ENCODE results near the gene MORN1.

MORN1 gene

DNA sequence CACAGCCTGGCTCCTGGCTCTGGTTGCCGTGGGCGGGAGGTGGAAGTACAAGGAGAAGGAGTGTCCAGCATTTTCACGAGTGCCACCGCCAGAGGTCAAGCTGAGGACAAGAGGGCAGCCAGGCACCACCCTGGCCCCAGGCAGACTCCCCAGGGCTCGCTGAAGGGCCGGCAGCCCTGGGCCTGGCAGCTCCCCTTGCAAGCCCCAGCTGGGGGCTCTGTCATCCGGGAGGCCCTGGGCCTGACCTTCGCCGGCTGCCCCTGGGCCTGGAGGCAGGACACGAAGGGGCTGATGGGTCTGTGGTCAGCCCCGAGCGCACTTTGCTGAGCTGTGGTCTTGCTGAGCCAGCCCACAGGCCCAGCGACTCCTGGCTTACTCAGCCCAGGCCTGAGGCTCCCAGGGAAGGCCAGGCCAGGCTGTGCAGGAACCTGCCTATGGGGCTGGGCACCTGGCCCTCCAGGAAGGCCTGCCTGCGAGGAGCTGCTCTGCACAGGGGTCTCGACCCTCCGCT is 74.8 kb downstream of the MORN1 start:
- H3K27ac ChIP-seq: peak overlapping the region; percentile 88
- TF ChIP-seq, protein P1, sequence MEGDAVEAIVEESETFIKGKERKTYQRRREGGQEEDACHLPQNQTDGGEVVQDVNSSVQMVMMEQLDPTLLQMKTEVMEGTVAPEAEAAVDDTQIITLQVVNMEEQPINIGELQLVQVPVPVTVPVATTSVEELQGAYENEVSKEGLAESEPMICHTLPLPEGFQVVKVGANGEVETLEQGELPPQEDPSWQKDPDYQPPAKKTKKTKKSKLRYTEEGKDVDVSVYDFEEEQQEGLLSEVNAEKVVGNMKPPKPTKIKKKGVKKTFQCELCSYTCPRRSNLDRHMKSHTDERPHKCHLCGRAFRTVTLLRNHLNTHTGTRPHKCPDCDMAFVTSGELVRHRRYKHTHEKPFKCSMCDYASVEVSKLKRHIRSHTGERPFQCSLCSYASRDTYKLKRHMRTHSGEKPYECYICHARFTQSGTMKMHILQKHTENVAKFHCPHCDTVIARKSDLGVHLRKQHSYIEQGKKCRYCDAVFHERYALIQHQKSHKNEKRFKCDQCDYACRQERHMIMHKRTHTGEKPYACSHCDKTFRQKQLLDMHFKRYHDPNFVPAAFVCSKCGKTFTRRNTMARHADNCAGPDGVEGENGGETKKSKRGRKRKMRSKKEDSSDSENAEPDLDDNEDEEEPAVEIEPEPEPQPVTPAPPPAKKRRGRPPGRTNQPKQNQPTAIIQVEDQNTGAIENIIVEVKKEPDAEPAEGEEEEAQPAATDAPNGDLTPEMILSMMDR (conservative IDR thresholded peaks at IDR 0.05; ENCODE audit: low read depth): no peak
- POLR2A ChIA-PET (ENCODE audit: low non-redundant PET): no interaction called here
- DNase-seq (ENCODE audit: low spot score): no peak
- CTCF ChIA-PET: interaction anchor here (0.5 to 2.6 kb wide), 4 partner anchors 104 to 143 kb away, joined by 3 to 12 read pairs (median 4); partner anchors contain the start of gene FAAP20

DNA sequence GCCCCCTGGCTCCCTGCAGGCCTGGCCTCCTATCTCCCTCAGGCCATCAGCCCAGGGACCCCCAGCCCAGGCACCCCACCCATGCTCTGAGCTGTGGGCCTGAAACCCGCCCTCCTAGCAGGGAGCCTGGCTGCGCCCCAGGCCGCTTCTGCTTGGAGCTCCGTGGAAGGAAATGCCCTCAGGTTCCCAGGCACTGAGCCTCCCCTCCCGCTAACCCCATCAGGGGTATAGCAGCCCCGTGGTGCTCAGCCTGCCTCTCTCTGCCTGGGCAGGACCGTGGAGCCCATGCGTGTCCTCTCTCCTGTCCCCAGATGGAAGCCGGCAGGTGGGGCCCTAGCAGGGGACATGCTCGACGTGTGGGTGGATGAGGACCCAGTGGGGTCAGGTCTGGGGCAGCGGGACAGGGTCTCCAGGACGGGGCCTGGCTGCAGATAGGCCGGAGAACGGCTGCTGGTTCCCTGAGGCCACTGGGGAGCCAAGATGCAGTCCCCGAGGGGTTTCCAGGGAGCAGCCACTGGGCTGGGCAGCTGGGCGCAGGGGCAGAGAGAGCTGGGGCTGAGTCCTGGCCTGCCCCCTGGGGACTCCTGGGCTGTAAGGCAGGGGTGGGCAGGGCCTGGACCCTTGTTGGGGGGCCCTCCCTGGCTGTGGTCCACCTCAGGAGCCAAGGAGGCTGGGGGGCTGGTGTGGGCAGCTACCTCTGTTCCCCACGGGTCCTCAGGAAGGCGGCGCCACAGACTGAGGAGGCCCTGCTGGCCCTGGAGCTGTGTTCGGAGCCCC is 75.5 kb downstream of the MORN1 start:
- CTCF ChIA-PET: interaction anchor here (0.5 to 2.6 kb wide), 10 partner anchors 12 to 1395 kb away, joined by 3 to 12 read pairs (median 4); partner anchors contain the start of gene FAAP20
- H3K27ac ChIP-seq: peak overlapping the region; percentile 88

DNA sequence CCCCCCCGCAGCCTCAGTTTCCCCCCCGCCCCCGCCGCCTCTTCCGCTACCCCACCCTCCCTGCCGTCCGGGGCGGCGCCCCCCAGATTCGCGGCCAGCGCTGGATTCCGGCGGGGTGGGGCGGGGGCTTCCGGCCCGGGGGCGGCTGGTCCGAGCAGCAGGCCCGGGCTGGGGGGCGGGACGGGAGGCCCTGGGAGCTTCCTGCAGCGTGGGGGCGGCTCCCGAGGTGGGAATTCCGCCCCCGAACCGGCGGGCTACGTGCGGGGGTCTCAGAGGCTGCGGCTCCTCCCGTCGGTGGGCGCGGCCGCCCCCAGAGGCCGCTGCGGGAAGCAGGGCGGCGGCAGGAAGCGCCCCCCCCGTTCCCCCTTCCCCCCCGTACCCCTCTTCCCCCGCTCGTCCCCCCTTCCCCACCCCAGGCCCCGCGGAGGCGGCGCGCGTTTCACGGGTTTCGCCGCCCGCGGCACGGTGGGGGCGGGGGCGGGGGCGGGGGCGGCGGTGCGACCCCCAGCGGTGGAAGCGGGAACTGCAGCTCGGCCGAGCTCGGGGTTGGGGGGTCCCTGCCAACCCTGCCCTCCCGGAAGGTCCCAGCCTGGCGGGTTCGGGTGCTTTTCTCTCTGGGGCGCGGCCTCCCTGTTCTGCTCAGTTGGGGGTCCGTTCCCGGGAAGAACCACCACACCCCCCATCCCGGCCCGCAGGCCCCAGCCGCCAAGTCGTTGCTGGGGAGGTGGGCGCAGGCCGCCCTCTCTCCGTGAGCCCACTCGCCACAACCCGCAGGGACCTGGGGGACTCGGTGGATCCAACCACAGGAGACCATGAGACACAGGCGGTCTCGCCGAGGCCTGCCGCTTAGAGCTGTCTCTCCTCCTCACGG is 76.3 kb downstream of the MORN1 start:
- TF ChIP-seq, protein P1 (conservative IDR thresholded peaks at IDR 0.05; ENCODE audit: low read depth): peak; percentile 90
- peak overlapping the region; percentile 88 for H3K27ac ChIP-seq
- DNase-seq (ENCODE audit: low spot score): peak; percentile 72
- POLR2A ChIA-PET (ENCODE audit: low non-redundant PET): no interaction called here
- CTCF ChIA-PET: interaction anchor here (0.6 to 2.6 kb wide), 11 partner anchors 12 to 1396 kb away, joined by 3 to 12 read pairs (median 4); partner anchors contain the start of gene FAAP20

More for the DNA sequence above, 75.5 kb downstream of the MORN1 start:
- DNase-seq (ENCODE audit: low spot score): no peak
- TF ChIP-seq, protein P1 (conservative IDR thresholded peaks at IDR 0.05; ENCODE audit: low read depth): no peak
- POLR2A ChIA-PET (ENCODE audit: low non-redundant PET): no interaction called here

DNA sequence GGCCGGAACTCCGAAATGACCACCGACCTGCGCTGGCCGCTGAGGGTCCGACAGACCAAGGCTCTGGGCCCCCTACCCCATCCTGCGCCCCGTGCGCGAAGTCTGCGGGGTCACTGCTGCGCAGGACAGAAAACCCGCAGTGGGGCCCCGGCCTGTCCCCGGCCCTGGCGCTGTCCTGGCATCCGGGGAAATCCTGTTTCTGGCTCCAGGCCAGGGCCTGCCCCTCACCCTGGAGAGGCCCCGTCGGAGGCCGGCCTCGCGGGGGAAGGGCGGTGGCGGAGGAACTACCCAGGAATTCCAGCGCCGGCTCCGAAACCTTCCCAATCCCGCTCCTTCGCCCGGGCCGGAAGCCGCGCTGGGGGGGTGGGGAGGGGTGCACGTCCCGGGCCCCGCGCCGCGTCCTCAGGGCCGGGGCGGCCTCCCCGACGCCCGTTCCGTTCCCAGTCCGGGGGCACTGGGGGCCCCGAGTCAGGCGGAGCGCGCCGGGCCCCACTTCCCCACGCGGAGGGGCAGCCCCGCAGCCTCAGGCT is 77.0 kb downstream of the MORN1 start:
- CTCF ChIA-PET: interaction anchor here (0.6 to 1.8 kb wide), 4 partner anchors 11 to 80 kb away, joined by 4 to 5 read pairs (median 5); no protein-coding TSS in a partner anchor
- DNase-seq (ENCODE audit: low spot score): peak; percentile 71
- H3K27ac ChIP-seq: peak overlapping the region; percentile 88
- POLR2A ChIA-PET (ENCODE audit: low non-redundant PET): no interaction called here
- TF ChIP-seq, protein P1 (conservative IDR thresholded peaks at IDR 0.05; ENCODE audit: low read depth): no peak

DNA sequence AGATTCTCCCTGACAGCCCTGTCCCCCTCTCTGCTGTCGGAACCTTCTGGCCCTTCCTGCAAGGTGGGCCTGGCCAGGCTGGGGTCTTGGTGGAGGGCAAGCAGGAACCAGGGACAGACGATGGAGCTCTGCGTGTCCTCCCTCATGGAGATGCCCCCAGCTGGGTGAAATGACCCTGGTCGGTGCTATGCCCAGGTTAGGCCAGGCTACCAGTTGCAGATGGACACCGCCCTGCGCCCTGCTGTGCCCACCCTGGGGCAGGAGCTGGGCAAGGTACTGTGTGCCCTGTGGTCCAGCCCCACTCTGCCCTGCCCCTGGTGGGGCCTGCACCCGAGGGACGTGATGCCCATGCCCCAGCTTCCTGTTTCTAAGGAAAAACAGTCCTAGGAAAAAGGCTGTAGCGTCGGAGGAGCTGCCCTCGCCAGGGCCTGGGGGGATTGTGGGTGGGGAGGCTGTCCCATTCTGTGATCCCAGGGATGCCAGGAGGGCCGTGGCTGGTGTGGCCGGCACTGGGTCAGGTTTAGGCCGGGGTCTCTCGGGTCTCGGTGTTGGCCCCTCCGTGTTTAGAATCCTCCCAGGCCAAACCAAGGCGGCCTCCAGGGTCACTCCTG is 77.6 kb downstream of the MORN1 start:
- TF ChIP-seq, protein P1 (conservative IDR thresholded peaks at IDR 0.05; ENCODE audit: low read depth): no peak
- ChIA-PET POLR2A (ENCODE audit: low non-redundant PET) (interaction anchor here (0.8 to 1.1 kb wide), 2 partner anchors 84 to 86 kb away, joined by 3 to 4 read pairs; no protein-coding TSS in a partner anchor), CTCF (interaction anchor here (0.7 to 1.8 kb wide), 4 partner anchors 9 to 119 kb away, joined by 3 to 7 read pairs (median 5); partner anchors contain the start of gene FAAP20)
- DNase-seq (ENCODE audit: low spot score): no peak
- peak overlapping the region; percentile 88 for H3K27ac ChIP-seq

Data from RWPE1 (cell line).